NAMALWA (cell line): ENCODE data around the gene ST8SIA1.
"Not testable (repeated sequence)": the region's sequence is repeated elsewhere in the genome, so short reads cannot be mapped to it uniquely, and the experiment has no call there.

Experiments used
- DNase-seq: peaks from one replicate; pipeline ENCODE4 v3.0.0-alpha.2; 2015; ENCODE audit warnings: low spot score

Gene ST8SIA1

DNA sequence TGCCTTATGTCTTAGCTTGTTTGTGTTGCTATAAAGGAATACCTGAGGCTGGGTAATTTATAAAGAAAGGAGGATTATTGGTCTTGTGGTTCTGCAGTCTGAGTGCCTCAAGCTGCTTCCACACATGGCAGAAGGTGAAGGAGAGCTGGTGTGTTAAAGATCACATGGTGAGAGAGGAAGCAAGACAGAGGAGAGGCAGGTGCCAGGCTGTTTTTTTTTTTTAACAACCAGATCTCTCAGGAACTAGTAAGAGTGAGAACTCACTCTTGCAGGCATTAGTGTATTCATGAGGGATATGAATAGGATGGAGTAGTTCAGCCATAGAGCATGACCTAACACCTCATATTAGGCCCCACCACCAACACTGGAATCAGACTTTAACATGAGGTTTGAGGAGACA, 165.1 kb downstream of the ST8SIA1 start:
- no peak for DNase-seq

DNA sequence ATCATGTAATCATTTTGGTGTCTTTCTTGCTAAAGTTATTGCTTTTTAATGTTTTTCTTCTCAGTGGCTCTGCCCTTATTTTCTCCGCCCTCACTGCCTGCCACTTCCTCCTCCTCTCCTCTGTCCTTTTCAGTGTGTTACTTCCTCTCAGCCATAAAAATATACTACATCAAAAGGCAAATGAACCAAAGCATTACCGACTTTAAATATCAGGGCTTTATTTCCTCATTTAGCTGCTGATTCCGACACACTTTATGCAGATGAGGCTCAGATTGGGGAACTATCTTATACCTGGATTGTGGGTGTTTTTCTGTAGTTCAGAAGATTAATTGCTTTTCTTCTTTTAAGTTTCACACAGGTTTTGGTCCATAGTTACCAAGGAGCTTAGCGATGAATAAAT, 170.4 kb downstream of the ST8SIA1 start:
- DNase-seq, result peak; percentile 72

- DNase-seq, result no peak
Observed at GRCh38 chr12:22163594-22163993, 170.9 kb downstream of the ST8SIA1 start.

- DNase-seq, result no peak
Observed at GRCh38 chr12:22160396-22161003, 174.0 kb downstream of the ST8SIA1 start.

GRCh38 chr12:22149286-22149685, 185.2 kb downstream of the ST8SIA1 start:
- DNase-seq, result not testable (repeated sequence)

DNA sequence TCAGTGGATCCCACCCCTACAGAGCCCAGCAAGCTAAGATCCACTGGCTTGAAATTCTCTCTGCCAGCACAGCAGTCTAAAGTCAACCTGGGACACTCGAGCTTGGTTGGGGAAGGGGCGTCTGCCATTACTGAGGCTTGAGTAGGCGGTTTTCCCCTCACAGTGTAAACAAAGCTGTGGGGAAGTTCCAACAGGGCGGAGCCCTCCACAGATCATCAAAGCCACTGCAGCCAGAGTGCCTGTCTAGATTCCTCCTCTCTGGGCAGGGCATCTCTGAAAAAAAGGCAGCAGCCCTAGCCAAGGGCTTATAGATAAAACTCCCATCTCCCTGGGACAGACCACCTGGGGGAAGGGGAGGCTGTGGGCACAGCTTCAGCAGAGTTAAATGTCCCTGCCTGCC, 187.8 kb downstream of the ST8SIA1 start:
- not testable (repeated sequence) for DNase-seq
